Loucy (cell line): ENCODE results near the gene CCIN.

ENCODE experiments used
- EZH2phosphoT487 ChIP-seq: fragments of 200-600 bp; IDR thresholded peaks from 2 replicates; pipeline ENCODE4 v1.6.1; 2018; ENCODE audit warnings: antibody characterized with exemption, mild to moderate bottlenecking, moderate library complexity, borderline replicate concordance
- TF ChIP-seq, protein P1 (sequence below): fragments of 200-600 bp; sonication (generic); conservative IDR thresholded peaks from 2 replicates; pipeline ENCODE4 v1.5.1; 2014; ENCODE audit warnings: mild to moderate bottlenecking, antibody characterized with exemption, low read length

- TF ChIP-seq, protein P1, sequence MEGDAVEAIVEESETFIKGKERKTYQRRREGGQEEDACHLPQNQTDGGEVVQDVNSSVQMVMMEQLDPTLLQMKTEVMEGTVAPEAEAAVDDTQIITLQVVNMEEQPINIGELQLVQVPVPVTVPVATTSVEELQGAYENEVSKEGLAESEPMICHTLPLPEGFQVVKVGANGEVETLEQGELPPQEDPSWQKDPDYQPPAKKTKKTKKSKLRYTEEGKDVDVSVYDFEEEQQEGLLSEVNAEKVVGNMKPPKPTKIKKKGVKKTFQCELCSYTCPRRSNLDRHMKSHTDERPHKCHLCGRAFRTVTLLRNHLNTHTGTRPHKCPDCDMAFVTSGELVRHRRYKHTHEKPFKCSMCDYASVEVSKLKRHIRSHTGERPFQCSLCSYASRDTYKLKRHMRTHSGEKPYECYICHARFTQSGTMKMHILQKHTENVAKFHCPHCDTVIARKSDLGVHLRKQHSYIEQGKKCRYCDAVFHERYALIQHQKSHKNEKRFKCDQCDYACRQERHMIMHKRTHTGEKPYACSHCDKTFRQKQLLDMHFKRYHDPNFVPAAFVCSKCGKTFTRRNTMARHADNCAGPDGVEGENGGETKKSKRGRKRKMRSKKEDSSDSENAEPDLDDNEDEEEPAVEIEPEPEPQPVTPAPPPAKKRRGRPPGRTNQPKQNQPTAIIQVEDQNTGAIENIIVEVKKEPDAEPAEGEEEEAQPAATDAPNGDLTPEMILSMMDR: no peak
- TF ChIP-seq EZH2phosphoT487: no peak
Measured at GRCh38 chr9:36177571-36177970, 8.4 kb downstream of the CCIN start.
